HL-60 (cell line): ENCODE data around the gene PPP6C.

ENCODE experiments used
- GABPA ChIP-seq: IDR thresholded peaks from 2 replicates; pipeline ENCODE4 v1.6.1; 2012; ENCODE audit warnings: low read depth
- POLR2AphosphoS5 ChIP-seq: IDR thresholded peaks from 2 replicates; pipeline ENCODE4 v1.6.1; 2012; ENCODE audit warnings: low read depth
- SPI1 ChIP-seq: IDR thresholded peaks from 2 replicates; pipeline ENCODE4 v1.6.1; 2012; ENCODE audit warnings: low read depth, mild to moderate bottlenecking, borderline replicate concordance
- TF ChIP-seq, protein P1 (sequence below): IDR thresholded peaks from one replicate; pipeline ENCODE4 v1.5.1; 2011; ENCODE audit warnings: low read length, control low read depth, inconsistent platforms; ENCODE audit not compliant: insufficient read depth
- TF ChIP-seq, protein P2 (sequence below): IDR thresholded peaks from 2 replicates; pipeline ENCODE4 v1.6.1; 2012; ENCODE audit warnings: low read depth; ENCODE audit not compliant: insufficient replicate concordance

DNA sequence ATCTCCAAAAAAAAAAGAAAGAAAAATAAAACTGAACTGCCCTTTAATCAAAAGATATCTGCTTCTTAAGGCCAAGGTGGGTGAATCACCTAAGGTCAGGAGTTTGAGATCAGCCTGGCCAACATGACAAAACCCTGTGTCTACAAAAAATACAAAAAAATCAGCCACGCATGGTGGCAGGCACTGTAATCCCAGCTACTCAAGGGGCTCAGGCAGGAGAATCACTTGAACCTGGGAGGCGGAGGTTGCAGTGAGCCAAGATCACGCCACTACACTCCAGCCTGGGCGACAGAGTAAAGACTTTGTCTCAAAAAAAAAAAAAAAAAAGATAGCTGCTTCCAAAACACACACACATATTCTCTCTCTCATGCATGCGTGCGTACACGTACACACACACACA is 64.1 kb downstream of the PPP6C start:
- TF ChIP-seq, protein P1, sequence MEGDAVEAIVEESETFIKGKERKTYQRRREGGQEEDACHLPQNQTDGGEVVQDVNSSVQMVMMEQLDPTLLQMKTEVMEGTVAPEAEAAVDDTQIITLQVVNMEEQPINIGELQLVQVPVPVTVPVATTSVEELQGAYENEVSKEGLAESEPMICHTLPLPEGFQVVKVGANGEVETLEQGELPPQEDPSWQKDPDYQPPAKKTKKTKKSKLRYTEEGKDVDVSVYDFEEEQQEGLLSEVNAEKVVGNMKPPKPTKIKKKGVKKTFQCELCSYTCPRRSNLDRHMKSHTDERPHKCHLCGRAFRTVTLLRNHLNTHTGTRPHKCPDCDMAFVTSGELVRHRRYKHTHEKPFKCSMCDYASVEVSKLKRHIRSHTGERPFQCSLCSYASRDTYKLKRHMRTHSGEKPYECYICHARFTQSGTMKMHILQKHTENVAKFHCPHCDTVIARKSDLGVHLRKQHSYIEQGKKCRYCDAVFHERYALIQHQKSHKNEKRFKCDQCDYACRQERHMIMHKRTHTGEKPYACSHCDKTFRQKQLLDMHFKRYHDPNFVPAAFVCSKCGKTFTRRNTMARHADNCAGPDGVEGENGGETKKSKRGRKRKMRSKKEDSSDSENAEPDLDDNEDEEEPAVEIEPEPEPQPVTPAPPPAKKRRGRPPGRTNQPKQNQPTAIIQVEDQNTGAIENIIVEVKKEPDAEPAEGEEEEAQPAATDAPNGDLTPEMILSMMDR = no peak
- TF ChIP-seq SPI1 = no peak
- TF ChIP-seq POLR2AphosphoS5 = no peak
- TF ChIP-seq, protein P2, sequence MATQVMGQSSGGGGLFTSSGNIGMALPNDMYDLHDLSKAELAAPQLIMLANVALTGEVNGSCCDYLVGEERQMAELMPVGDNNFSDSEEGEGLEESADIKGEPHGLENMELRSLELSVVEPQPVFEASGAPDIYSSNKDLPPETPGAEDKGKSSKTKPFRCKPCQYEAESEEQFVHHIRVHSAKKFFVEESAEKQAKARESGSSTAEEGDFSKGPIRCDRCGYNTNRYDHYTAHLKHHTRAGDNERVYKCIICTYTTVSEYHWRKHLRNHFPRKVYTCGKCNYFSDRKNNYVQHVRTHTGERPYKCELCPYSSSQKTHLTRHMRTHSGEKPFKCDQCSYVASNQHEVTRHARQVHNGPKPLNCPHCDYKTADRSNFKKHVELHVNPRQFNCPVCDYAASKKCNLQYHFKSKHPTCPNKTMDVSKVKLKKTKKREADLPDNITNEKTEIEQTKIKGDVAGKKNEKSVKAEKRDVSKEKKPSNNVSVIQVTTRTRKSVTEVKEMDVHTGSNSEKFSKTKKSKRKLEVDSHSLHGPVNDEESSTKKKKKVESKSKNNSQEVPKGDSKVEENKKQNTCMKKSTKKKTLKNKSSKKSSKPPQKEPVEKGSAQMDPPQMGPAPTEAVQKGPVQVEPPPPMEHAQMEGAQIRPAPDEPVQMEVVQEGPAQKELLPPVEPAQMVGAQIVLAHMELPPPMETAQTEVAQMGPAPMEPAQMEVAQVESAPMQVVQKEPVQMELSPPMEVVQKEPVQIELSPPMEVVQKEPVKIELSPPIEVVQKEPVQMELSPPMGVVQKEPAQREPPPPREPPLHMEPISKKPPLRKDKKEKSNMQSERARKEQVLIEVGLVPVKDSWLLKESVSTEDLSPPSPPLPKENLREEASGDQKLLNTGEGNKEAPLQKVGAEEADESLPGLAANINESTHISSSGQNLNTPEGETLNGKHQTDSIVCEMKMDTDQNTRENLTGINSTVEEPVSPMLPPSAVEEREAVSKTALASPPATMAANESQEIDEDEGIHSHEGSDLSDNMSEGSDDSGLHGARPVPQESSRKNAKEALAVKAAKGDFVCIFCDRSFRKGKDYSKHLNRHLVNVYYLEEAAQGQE = no peak
- no peak for TF ChIP-seq GABPA
